Type B pancreatic cell (in vitro differentiated cells): ENCODE measurements around the gene GAPVD1. TPM values are rescaled to one million over a fixed set of nuclear protein-coding genes. Genes with fewer than 3 reads are reported as not detected.

Experiments
- DNase-seq: peaks from one replicate; pipeline ENCODE4 v3.0.0; 2021; ENCODE audit warnings: mixed read lengths; ENCODE audit not compliant: unreplicated experiment; ENCODE audit errors: extremely low spot score
- H3K27ac Mint-ChIP-seq: 2 replicates; pipeline ENCODE4 v1.8.0; 2021; ENCODE audit warnings: mild to moderate bottlenecking, mixed read lengths
- H3K27me3 Mint-ChIP-seq: 2 replicates; pipeline ENCODE4 v1.8.0; 2021; ENCODE audit warnings: mixed read lengths
- H3K36me3 Mint-ChIP-seq: 2 replicates; pipeline ENCODE4 v1.8.0; 2021; ENCODE audit warnings: mixed read lengths
- H3K4me1 Mint-ChIP-seq: one replicate; pipeline ENCODE4 v1.8.0; 2021; ENCODE audit warnings: mixed read lengths; ENCODE audit not compliant: unreplicated experiment
- H3K4me3 Mint-ChIP-seq: 2 replicates; pipeline ENCODE4 v1.8.0; 2021; ENCODE audit warnings: mild to moderate bottlenecking, mixed read lengths
- H3K9me3 Mint-ChIP-seq: 2 replicates; pipeline ENCODE4 v1.8.0; 2021; ENCODE audit warnings: mixed read lengths
- total RNA-seq: library from RNA; stranded (reverse); gene quantifications from 2 replicates; pipeline ENCODE4 v1.2.1, GENCODE V29; 2021; ENCODE audit warnings: low replicate concordance
- TF ChIP-seq, protein P1 (sequence below): fragments of 200-600 bp; sonication (generic); conservative IDR thresholded peaks from 2 replicates; pipeline ENCODE4 v1.5.0; 2021; ENCODE audit warnings: antibody characterized with exemption, mild to moderate bottlenecking

Gene GAPVD1
- total RNA-seq, 1 donor from 2014 or later = 44.4 TPM

GRCh38 chr9:125361837-125362531 lies 100.4 kb downstream of the GAPVD1 start:
- DNase-seq = no peak
- H3K4me3 Mint-ChIP-seq = no peak overlapping the region
- TF ChIP-seq, protein P1, sequence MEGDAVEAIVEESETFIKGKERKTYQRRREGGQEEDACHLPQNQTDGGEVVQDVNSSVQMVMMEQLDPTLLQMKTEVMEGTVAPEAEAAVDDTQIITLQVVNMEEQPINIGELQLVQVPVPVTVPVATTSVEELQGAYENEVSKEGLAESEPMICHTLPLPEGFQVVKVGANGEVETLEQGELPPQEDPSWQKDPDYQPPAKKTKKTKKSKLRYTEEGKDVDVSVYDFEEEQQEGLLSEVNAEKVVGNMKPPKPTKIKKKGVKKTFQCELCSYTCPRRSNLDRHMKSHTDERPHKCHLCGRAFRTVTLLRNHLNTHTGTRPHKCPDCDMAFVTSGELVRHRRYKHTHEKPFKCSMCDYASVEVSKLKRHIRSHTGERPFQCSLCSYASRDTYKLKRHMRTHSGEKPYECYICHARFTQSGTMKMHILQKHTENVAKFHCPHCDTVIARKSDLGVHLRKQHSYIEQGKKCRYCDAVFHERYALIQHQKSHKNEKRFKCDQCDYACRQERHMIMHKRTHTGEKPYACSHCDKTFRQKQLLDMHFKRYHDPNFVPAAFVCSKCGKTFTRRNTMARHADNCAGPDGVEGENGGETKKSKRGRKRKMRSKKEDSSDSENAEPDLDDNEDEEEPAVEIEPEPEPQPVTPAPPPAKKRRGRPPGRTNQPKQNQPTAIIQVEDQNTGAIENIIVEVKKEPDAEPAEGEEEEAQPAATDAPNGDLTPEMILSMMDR = peak; percentile 42
- peaks cover 23% of the 10 kb centered on the region for H3K36me3 Mint-ChIP-seq
- no peaks in the 10 kb centered on the region for H3K27me3 Mint-ChIP-seq
- H3K9me3 Mint-ChIP-seq = no peaks in the 10 kb centered on the region
- H3K27ac Mint-ChIP-seq = no peak overlapping the region
- no peaks in the 10 kb centered on the region for H3K4me1 Mint-ChIP-seq

GRCh38 chr9:125366676-125367075 lies 105.0 kb downstream of the GAPVD1 start:
- Mint-ChIP-seq H3K27ac (no peak overlapping the region), H3K27me3 (no peaks in the 10 kb centered on the region), H3K4me3 (no peak overlapping the region), H3K9me3 (no peaks in the 10 kb centered on the region), H3K36me3 (peaks cover 10% of the 10 kb centered on the region), H3K4me1 (no peaks in the 10 kb centered on the region)
- no peak for DNase-seq
- TF ChIP-seq, protein P1 = no peak

DNA sequence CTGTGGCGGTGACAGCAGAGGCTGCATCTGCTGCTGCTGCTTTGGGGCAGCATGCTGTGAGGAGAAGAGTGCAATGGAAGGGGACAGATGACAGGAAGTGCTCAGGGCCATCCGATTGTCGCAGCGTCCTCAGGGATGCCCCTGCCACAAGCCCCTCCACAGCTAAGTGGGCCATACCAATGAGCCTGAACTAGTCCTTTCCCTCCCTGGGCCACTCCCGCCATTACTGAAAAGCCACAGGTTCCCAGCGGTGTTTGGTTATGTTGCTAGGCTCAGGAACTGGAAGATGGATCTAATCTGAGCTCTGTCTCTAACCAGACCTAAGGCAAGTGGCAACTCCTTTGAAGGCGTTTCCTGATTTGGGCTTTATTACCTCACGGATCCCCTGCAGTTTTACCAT lies 109.2 kb downstream of the GAPVD1 start:
- Mint-ChIP-seq H3K4me1 (peaks cover 9% of the 10 kb centered on the region), H3K27ac (peak overlapping the region; percentile 52), H3K4me3 (no peak overlapping the region), H3K27me3 (peaks cover 7% of the 10 kb centered on the region), H3K9me3 (no peaks in the 10 kb centered on the region), H3K36me3 (no peaks in the 10 kb centered on the region)
- TF ChIP-seq, protein P1 = no peak
- DNase-seq = no peak

DNA sequence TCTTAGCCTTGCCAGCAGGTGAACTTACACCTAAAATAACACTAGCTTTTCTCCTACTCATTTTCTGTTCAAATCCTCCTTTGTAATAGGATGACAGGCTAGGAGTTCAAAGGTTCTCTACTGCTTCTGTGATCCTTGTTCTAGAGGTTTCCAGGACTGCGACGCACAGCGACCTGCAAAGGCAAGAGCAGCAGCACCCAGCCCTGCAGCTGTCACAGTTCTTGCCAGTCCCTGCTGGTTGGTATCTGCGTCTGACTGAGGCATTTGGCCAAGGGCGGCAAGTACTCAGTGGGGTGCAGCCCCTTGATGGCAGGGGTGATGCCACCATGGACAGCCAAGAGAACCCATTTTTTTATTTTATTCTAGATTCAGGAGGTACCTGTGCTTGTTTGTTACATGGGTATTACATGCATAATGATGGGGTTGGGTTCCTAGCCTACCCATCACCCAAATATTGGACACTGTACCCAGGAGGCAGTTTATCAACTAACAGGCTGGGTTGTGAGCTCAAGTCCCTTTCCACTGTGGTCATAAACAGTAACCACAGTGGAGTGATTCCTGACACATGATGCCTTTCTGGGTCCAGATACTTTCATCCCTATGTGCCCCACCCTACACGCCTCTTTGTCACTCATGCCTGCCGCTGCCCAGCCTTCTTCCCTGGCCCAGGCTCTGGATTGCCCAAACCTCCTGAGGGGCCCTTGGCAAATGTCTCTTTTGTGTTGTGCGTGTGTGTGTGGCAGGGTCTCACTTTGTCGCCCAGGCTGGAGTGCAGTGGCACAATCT lies 111.0 kb downstream of the GAPVD1 start:
- Mint-ChIP-seq H3K27ac (no peak overlapping the region), H3K4me3 (no peak overlapping the region), H3K4me1 (peaks cover 9% of the 10 kb centered on the region), H3K27me3 (peaks cover 7% of the 10 kb centered on the region), H3K36me3 (no peaks in the 10 kb centered on the region), H3K9me3 (no peaks in the 10 kb centered on the region)
- TF ChIP-seq, protein P1 = no peak
- no peak for DNase-seq

GRCh38 chr9:125374443-125375309 lies 113.0 kb downstream of the GAPVD1 start:
- Mint-ChIP-seq H3K4me3 (peak overlapping the region; percentile 73), H3K4me1 (peaks cover 16% of the 10 kb centered on the region), H3K9me3 (no peaks in the 10 kb centered on the region), H3K27ac (peak overlapping the region; percentile 31), H3K36me3 (no peaks in the 10 kb centered on the region), H3K27me3 (peaks cover 7% of the 10 kb centered on the region)
- peak; percentile 82 for DNase-seq
- TF ChIP-seq, protein P1 = peak; percentile 90
